HepG2 (cell line): ENCODE results near the gene C16orf87. TPM values are rescaled to one million over a fixed set of nuclear protein-coding genes. Genes with fewer than 3 reads are reported as not detected.

Source experiments
- AHDC1 ChIP-seq: sonication (generic); formaldehyde crosslinking; IDR thresholded peaks from 2 replicates; pipeline ENCODE4 v1.5.1; 2020; ENCODE audit warnings: mild to moderate bottlenecking, missing genetic modification reagents, borderline replicate concordance
- ATF5 ChIP-seq: sonication (generic); formaldehyde crosslinking; IDR thresholded peaks from 2 replicates; pipeline ENCODE4 v1.4.0; 2020; ENCODE audit warnings: mild to moderate bottlenecking, low read depth, missing genetic modification reagents
- GMEB2 ChIP-seq: IDR thresholded peaks from 2 replicates; pipeline ENCODE4 v1.6.1; 2016; ENCODE audit warnings: missing biosample characterization, missing genetic modification reagents, low read depth
- GPBP1L1 ChIP-seq: sonication (generic); formaldehyde crosslinking; IDR thresholded peaks from 2 replicates; pipeline ENCODE4 v1.5.0; 2020; ENCODE audit warnings: mild to moderate bottlenecking, missing genetic modification reagents
- KIAA2018 ChIP-seq: sonication (generic); formaldehyde crosslinking; IDR thresholded peaks from 2 replicates; pipeline ENCODE4 v1.5.0; 2020; ENCODE audit warnings: mild to moderate bottlenecking, missing genetic modification reagents, borderline replicate concordance
- TOE1 ChIP-seq: sonication (generic); formaldehyde crosslinking; IDR thresholded peaks from 2 replicates; pipeline ENCODE4 v1.4.0; 2020; ENCODE audit warnings: mild to moderate bottlenecking, missing genetic modification reagents
- U2AF1 ChIP-seq: fragments of 200-400 bp; formaldehyde crosslinking; optimal IDR thresholded peaks from 2 replicates; pipeline ENCODE3; 2017; ENCODE audit warnings: mild to moderate bottlenecking, low read depth, low read length
- ZNF383 ChIP-seq: sonication (generic); formaldehyde crosslinking; IDR thresholded peaks from 2 replicates; pipeline ENCODE4 v1.4.0; 2020; ENCODE audit warnings: missing genetic modification reagents, mild to moderate bottlenecking, borderline replicate concordance
- ZNF773 ChIP-seq: sonication (generic); formaldehyde crosslinking; IDR thresholded peaks from 2 replicates; pipeline ENCODE4 v1.4.0; 2020; ENCODE audit warnings: missing genetic modification reagents, borderline replicate concordance
- ZSCAN21 ChIP-seq: sonication (generic); formaldehyde crosslinking; IDR thresholded peaks from 2 replicates; pipeline ENCODE4 v1.8.0; 2022; ENCODE audit warnings: mild to moderate bottlenecking, missing genetic modification reagents, moderate library complexity, borderline replicate concordance
- ZSCAN29 ChIP-seq: sonication (generic); formaldehyde crosslinking; conservative IDR thresholded peaks from 2 replicates; pipeline ENCODE4 v1.4.0; 2020; ENCODE audit warnings: mild to moderate bottlenecking, missing genetic modification reagents
- polyA plus RNA-seq, 8 experiments: library from polyadenylated mRNA; depleted of rRNA in 3 of 8; stranded (reverse) in 7 of 8; unstranded in 1 of 8; fragments of >200 nt; fragmentation: Illumina TruSeq in 4 of 8; extraction: Trizol in 4 of 8; gene quantifications; 2 replicates each; pipeline versions ENCODE4 v1.2.1 to v1.2.3, GENCODE V29; 2011 to 2016; ENCODE audit warnings: low read depth in 4 of 8, missing spikeins in 1 of 8, mixed read lengths in 1 of 8; ENCODE audit not compliant: insufficient read depth in 1 of 8
- total RNA-seq, 5 experiments: library from RNA; depleted of rRNA; stranded (reverse); fragments of >200 nt; fragmentation: Illumina TruSeq; extraction: Trizol; gene quantifications; 2 replicates each; pipeline ENCODE4 v1.2.3, GENCODE V29; 2016; ENCODE audit warnings: low read depth in 1 of 5

C16orf87 gene
- total and polyA plus RNA-seq, 2 of the 13 experiments (the other 11 are each of a cell fraction or from before 2014, with no cell fraction given), result 8.6 to 19.5 TPM

- peak; percentile 82; the same call in 1 of the 2 replicates for TF ChIP-seq KIAA2018 (CRISPR knock-in tag)
- TF ChIP-seq AHDC1 (CRISPR knock-in tag), result no peak
- no peak for TF ChIP-seq ZSCAN21 (CRISPR knock-in tag)
- no peak for TF ChIP-seq U2AF1
- TF ChIP-seq GMEB2 (CRISPR knock-in tag), result no peak
- no peak for TF ChIP-seq ATF5 (CRISPR knock-in tag)
- TF ChIP-seq GPBP1L1 (CRISPR knock-in tag), result no peak
- TF ChIP-seq TOE1 (CRISPR knock-in tag), result no peak
- no peak for TF ChIP-seq ZSCAN29 (CRISPR knock-in tag)
- TF ChIP-seq ZNF383 (CRISPR knock-in tag), result no peak
- no peak for TF ChIP-seq ZNF773
Measured at GRCh38 chr16:46839986-46840443, 9.0 kb upstream of the C16orf87 start (continued).
